ENCODE measurements around the gene FAM120B.

FAM120B gene

DNA sequence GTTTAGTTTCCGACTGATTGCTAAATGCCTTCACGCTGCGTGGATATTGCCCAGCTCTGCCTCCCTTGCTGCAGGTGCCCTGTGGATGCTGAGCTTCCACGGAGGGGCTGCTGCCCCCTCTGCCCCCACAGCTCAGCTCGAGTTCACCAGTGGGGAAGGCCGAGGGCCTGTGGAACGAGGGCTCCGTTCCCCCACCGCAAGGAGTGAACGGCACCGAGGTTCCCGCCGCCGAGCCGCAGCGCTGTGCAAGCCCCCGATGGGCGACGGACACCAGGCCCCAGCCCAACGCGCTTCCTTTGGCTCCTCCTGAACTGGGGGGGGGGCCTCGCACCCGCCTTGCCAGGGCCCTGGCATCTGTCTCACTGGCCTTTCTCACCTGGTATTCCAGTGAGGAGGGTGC, 33.4 kb upstream of the FAM120B start:
- no peak for DNase-seq

GRCh38 chr6:170273681-170274080, 32.9 kb upstream of the FAM120B start:
- DNase-seq, result no peak

DNA sequence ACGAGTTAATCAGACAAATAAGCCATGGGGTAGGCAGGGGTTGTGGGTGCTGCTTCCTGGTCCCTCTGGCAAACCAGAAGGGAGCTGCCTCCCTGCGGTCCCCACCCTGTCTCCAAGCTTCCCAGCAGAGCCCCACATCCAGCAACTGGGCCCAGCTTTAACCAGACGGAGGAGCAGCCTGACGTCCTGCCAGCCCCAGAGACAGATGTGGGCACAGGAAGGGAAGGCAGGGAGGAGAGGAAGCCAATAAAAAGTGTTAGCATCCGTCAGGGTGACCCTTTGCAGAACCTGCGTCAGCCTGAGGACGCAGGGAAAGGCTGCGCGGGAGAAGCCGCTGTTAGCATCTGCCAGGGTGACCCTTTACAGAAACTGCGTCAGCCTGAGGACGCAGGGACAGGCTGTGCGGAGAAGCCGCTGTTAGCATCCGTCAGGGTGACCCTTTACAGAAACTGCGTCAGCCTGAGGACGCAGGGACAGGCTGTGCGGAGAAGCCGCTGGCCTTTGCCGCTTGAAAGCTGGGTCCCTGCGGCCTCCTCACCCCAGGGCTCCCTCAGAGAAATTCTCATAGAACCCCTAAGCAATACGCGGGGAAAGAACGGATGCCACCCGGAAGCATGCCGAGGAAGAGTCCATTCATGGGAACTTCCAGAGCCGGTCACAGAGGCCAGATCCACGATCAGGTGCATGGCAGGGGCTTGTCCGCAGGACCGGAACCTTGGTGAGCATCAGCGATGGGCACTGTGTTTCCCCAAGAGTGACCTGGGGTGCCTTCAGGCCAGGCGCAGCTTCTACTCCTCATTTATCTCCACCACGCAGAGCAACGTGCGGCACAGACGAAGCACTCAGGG, 31.6 kb upstream of the FAM120B start:
- DNase-seq, result no peak

- no peak for DNase-seq
Observed at GRCh38 chr6:170276369-170277057, 30.0 kb upstream of the FAM120B start.

DNA sequence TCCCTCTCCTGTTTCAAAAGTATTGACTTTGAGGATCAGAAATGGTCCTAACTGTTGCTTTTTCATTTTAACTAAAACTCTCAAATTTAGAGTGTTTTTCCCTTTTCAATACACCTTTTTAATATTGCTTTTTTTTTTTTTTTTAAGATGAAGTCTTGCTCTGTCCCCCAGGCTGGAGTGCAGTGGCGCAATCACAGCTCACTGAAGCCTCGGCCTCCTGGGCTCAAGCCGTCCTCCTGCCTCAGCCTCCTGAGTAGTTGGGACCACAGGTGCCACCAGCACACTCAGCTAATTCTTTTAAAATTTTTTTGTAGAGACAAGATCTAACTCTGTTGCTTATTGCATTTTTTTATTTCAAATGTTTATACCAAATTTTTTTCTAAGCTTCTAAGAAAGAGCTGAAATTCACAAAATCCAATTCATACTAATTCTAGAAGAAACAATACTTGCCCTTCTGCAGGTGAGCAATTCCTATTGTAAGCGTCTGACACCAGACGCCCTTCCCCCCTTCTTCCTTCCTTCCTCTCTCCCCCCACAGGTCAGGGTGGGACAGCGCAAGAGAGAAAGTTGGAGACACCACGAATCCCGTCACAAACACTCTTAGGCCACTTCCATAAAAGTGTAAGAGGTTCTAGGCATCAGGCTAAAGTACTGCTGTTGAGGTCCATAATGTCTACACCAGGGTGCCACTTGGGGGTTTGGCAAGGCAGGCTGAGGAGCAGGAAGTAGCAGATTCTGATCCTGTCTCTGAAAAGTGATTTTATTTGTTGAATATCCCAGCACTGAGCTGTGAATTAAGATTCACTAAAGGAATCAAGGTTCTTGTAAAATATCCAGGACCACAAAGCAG, 28.4 kb upstream of the FAM120B start:
- no peak for DNase-seq

- no peak for DNase-seq
Observed at GRCh38 chr6:170278743-170279094, 27.8 kb upstream of the FAM120B start.

DNA sequence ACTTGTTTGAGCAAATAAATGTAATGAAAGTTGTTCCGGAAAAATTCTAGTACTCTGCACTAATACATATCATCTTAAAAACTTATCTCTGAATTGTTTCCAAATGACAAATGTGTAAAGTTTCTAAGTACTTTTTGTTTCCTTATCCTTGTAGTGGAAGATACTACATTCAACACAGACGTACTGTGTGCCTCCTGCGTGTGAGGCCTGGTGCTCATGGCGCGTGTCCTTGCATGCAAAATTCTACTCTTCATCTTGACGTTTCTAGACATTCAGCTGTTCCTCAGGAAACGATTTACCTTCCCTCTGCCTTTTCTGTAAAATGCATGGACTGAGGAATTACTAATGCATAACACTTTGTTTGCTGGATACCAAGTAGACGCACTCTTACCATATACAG, 27.1 kb upstream of the FAM120B start:
- DNase-seq, result no peak

DNA sequence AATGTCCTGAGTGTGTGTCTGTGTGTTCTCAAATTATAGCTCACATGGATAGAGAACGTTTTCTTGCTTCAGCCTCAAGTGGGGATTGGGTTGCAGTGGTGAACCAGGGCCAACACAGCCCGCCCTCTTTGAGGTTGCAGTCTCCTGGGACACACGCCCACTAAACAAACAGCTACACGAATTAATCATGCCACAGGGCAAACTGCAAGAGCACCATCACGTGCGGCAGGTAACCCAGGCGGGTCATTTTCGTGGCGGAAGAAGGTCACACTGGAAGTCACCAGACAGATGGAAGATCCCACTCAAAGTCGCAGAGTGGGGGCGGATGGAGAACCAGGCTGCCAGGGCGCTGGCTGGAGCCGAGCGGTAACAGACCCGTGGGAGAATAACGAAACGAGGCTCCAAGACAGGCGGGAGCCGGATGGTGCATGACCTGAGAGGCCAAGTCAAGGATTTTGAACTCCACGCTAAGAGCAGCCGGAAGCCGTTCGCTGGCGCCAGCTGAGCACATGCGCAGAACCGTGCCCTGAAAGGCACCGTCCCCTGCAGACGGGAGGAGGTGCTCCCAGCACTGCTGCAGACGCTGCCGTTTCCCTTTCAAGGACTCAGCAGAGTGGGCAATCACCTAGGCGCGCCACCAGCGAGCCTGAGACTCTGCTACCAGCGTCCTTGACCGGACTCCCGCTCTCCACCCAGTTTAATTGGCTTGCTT, 26.4 kb upstream of the FAM120B start:
- no peak for DNase-seq

- DNase-seq, result no peak
Observed at GRCh38 chr6:170280689-170281045, 25.9 kb upstream of the FAM120B start.

GRCh38 chr6:170281331-170282292, 24.9 kb upstream of the FAM120B start:
- no peak for DNase-seq

GRCh38 chr6:170282512-170283158, 23.9 kb upstream of the FAM120B start:
- no peak for DNase-seq

- no peak for DNase-seq
Observed at GRCh38 chr6:170283212-170284081, 23.1 kb upstream of the FAM120B start.

DNA sequence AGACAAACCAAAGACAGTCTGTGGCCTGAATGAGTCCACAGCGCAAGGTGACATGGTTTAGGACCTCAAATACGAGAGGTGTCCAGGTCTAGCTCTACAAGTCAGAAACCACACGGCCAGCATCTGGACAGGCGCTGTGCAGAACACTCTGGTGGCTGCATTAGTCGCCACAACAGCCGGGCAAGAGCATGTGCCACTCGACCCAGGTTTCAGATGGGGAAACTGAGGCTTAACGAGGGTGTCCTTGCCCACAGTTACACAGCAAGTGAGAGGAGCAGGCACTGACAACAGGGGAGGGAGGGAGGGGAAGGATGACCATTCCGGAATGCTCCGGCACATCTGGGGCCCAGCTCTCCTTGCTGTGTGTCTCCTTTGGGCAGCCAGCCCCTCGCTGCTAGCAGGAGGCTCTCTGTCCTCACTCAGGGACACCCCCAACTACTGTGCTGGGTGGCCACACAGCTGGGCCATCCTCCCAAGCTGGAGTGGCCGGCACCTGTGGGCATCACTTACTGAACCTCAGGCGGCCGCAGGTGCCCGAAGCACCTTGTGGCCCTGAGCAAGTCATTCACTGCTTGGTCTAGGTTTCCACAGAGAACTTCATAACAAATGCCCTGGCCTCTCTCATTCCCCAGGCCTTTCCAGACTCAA, 22.3 kb upstream of the FAM120B start:
- DNase-seq, result no peak

- DNase-seq, result no peak
Observed at GRCh38 chr6:170284866-170285469, 21.6 kb upstream of the FAM120B start.

- DNase-seq, result no peak
Observed at GRCh38 chr6:170285482-170285881, 21.1 kb upstream of the FAM120B start.

DNA sequence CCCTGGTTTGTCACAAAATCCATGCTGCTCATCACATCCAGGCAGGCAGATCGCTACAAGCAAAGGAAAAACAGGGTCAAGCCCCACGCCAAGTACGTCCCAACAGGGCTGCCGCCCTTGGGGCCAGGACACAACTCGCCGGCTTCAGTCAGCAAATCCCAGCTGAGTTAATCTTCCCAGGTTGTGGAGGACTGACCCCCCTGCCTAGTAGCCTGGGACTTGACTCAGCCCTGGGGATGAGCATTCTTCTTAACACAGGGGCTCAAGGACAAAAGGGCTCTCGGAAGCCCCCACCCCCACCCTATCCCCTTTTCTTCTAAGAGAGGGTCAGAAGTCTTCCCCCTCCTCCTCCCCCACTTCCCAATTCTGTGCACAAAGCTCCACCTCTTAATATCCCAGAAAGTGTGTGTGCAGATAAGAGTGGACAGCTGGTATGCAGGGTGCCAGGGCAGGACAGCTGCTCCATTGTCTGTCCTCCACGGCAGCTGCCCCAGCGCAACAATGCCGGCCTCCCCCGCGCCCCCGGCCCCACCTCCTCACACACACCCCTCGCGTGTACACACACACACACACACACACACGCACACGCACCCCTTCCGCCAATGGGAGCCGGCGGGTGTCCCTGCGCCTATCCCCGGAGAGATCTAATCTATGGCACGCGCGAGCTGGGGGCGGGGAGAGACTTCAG, 20.2 kb upstream of the FAM120B start:
- DNase-seq, result no peak

DNA sequence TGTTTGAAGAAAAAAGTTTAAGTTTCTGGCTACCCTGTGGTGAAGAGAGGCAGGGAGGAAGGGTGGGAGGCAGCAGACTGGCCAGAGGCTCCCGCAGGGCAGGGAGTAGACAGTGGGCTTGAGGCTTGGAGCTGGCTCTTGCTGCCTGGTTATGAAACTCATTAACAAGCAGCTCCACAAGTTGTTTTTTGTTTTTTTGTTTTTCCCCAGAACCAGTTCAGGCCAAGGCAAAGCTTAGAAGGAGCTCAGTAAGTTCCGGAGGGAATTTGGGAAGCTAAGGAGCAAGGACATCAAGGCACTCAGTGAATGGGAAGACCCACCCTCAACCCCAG, 19.7 kb upstream of the FAM120B start:
- no peak for DNase-seq

DNA sequence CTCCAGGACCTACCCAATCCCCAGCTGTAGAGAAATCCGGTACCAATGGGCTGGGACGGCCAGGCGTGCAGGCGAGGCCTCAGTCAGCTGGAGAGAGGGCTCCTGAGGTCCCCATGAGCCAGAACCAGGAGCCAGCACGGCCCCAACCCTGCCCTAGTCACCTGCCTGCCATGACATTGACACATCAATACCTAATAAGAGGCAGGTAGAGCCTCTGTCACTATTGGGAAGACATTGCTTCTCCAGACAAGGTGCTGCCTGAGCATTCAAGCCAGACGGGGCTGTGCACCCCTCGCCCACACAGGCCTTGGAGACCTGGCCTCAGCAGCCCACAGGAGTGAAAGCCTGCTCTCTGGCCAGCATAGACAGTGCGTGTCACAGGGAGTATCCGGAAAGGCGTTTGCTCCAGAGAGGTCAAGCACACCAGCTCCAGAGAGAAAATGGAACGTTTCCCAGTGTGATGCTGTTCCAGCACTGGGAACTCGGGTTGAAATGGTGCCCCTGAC, 19.1 kb upstream of the FAM120B start:
- DNase-seq, result no peak

Data from suppressor macrophage treated with lipopolysaccharide for 1 hour (primary cell).